ENCODE results near the gene CCNY.

DNA sequence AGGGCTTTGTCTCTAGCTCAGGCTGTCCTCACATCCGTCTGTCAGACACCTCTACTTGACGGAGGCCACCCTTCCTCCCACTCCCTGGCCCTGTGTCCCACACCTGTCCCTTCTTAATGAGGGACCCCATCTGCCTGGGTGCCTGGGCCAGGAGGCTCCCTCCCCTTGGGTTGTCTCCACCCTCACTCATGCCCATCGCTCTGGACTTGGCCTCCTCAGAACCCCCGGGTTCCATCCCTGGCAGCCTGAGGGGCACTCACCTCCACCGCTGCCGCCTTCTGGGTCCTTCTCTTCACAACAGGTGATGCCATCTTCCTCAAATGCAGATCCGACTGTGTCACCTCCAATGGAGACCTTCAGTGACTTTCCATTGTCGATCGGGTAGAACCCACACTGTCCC, 248.6 kb downstream of the CCNY start:
- TF ChIP-seq, protein P1, sequence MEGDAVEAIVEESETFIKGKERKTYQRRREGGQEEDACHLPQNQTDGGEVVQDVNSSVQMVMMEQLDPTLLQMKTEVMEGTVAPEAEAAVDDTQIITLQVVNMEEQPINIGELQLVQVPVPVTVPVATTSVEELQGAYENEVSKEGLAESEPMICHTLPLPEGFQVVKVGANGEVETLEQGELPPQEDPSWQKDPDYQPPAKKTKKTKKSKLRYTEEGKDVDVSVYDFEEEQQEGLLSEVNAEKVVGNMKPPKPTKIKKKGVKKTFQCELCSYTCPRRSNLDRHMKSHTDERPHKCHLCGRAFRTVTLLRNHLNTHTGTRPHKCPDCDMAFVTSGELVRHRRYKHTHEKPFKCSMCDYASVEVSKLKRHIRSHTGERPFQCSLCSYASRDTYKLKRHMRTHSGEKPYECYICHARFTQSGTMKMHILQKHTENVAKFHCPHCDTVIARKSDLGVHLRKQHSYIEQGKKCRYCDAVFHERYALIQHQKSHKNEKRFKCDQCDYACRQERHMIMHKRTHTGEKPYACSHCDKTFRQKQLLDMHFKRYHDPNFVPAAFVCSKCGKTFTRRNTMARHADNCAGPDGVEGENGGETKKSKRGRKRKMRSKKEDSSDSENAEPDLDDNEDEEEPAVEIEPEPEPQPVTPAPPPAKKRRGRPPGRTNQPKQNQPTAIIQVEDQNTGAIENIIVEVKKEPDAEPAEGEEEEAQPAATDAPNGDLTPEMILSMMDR (IDR thresholded peaks at IDR 0.05), result no peak
- no peak for TF ChIP-seq POLR2A (IDR thresholded peaks at IDR 0.05)

All from prostate gland (tissue), 2 donors.